A673 (cell line): ENCODE data around the gene TMC1.

Experiments
- EZH2 ChIP-seq: fragments of 200-600 bp; sonication (generic); IDR thresholded peaks from 2 replicates; pipeline ENCODE4 v1.6.1; 2017; ENCODE audit warnings: borderline replicate concordance, low read depth, mild to moderate bottlenecking, mixed read lengths, antibody characterized with exemption, low read length; ENCODE audit not compliant: poor library complexity, severe bottlenecking
- TF ChIP-seq, protein P1 (sequence below): fragments of 300-800, 200-600 bp; sonication (generic); conservative IDR thresholded peaks from 2 replicates; pipeline ENCODE4 v1.5.1; 2017; ENCODE audit warnings: low read depth, mild to moderate bottlenecking, antibody characterized with exemption, low read length, moderate library complexity, mixed read lengths

DNA sequence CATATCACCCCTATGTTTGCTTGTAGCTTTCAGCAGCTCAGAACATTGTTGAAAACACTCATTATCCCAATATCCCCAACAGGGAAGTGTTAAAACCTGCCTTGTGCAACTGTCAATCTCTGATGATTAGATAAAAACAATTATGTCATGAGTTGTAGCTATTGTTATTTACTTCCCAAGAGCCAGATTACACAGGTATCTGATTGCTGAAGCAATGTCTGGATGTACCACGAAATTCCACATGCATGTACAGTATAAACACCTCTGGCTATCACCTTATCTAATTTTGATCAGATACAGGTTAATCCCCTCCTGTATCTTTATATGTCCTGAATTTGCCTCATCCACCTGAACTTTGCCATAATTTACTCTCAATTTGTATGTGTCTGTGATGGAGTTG lies 38.7 kb downstream of the TMC1 start:
- TF ChIP-seq, protein P1, sequence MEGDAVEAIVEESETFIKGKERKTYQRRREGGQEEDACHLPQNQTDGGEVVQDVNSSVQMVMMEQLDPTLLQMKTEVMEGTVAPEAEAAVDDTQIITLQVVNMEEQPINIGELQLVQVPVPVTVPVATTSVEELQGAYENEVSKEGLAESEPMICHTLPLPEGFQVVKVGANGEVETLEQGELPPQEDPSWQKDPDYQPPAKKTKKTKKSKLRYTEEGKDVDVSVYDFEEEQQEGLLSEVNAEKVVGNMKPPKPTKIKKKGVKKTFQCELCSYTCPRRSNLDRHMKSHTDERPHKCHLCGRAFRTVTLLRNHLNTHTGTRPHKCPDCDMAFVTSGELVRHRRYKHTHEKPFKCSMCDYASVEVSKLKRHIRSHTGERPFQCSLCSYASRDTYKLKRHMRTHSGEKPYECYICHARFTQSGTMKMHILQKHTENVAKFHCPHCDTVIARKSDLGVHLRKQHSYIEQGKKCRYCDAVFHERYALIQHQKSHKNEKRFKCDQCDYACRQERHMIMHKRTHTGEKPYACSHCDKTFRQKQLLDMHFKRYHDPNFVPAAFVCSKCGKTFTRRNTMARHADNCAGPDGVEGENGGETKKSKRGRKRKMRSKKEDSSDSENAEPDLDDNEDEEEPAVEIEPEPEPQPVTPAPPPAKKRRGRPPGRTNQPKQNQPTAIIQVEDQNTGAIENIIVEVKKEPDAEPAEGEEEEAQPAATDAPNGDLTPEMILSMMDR: no peak
- no peak for TF ChIP-seq EZH2
